AG08396 (cell line): Measurements from ENCODE around the gene ANO9.
A peak's percentile ranks its signal among the peaks of the same experiment; 100 is the strongest.
"Not testable (repeated sequence)": the region's sequence is repeated elsewhere in the genome, so short reads cannot be mapped to it uniquely, and the experiment has no call there.

Source experiments
- DNase-seq: peaks from one replicate; pipeline ENCODE4 v3.0.0; 2012; ENCODE audit warnings: low spot score, mixed read lengths

ANO9 gene

GRCh38 chr11:414318-414857 lies 27.4 kb downstream of the ANO9 start:
- no peak for DNase-seq

- DNase-seq = no peak
These were observed 28.4 kb downstream of the ANO9 start for GRCh38 chr11:413120-414081.

GRCh38 chr11:412641-413119 lies 29.1 kb downstream of the ANO9 start:
- no peak for DNase-seq

- not testable (repeated sequence) for DNase-seq
These were observed 30.3 kb downstream of the ANO9 start for GRCh38 chr11:411520-411919.

- DNase-seq = not testable (repeated sequence)
These were observed 31.1 kb downstream of the ANO9 start for GRCh38 chr11:410711-411110.

GRCh38 chr11:409600-410483 lies 32.0 kb downstream of the ANO9 start:
- DNase-seq = no peak

- DNase-seq = no peak
These were observed 32.7 kb downstream of the ANO9 start for GRCh38 chr11:409008-409599.

- no peak for DNase-seq
These were observed 33.4 kb downstream of the ANO9 start for GRCh38 chr11:408154-409007.

- no peak for DNase-seq
These were observed 34.1 kb downstream of the ANO9 start for GRCh38 chr11:407651-408123.

- peak; percentile 94 for DNase-seq
These were observed 34.8 kb downstream of the ANO9 start for GRCh38 chr11:406796-407650.

GRCh38 chr11:405954-406795 lies 35.6 kb downstream of the ANO9 start:
- DNase-seq = no peak

- DNase-seq = no peak
These were observed 36.4 kb downstream of the ANO9 start for GRCh38 chr11:405323-405953.

GRCh38 chr11:404551-405264 lies 37.1 kb downstream of the ANO9 start:
- DNase-seq = no peak

- no peak for DNase-seq
These were observed 37.9 kb downstream of the ANO9 start for GRCh38 chr11:403761-404431.

- DNase-seq = no peak
These were observed 38.6 kb downstream of the ANO9 start for GRCh38 chr11:403021-403760.

- not testable (repeated sequence) for DNase-seq
These were observed 40.6 kb downstream of the ANO9 start for GRCh38 chr11:401196-401595.
